ENCODE data around the gene UQCR11.
A peak's percentile ranks its signal among the peaks of the same experiment; 100 is the strongest.

UQCR11 gene

DNA sequence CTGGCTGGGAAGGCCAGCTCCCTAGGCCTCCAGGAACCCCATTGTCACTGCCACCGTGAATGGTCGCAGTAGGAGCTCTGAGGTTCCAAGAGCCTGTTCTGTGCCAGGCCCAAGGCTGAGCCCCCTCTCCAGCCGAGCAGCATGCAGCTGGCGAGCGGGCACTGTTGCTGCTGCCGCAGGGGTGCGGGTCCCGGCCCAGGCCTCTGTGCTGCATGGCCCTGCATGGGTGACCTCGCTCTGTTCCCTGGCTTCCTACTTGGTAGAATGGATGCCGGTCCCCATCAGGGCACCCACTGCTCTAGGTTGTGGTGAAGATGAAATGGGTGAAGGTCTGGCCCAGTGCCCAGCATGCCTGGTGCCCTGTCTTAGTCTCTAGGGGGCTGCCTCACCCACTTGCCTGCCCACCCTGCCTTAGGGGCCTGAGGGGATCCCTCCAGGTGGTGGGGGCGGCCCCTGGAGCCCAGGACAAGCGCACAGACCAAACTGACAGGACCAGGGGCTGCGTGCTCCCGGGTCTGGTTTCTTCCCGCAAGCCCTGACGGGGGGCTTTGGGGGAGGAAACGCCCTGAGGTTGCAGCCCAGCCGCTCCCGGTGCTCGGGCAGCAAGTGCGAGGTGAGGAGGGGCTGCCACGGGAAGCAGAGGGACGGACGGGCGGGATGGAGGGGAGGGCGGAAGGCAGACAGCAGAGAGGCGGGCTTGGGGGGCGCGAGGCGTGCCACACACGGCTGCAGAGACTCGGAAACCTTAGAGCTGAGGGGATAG is 8.7 kb upstream of the UQCR11 start:
- DNase-seq = no peak

DNA sequence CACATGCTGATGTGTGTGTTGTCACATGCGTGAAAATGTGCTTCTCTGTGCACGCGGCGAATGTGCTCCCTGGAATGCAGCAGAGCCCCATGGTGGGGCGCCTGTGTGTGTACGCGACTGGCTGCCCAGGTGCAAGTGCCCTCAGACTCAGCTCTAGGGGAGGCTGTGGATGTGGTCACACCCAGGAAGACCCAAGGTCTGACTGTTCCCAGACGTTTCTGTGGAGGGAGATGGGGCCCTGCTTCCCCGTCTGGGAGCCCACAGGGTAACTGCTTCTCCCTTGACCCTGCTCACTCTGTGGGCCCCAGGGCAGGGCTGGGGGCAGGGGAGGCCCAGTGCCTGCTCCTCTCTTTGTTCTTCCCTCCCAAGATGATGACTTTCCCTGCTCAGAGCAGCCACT is 7.9 kb upstream of the UQCR11 start:
- DNase-seq = no peak

DNA sequence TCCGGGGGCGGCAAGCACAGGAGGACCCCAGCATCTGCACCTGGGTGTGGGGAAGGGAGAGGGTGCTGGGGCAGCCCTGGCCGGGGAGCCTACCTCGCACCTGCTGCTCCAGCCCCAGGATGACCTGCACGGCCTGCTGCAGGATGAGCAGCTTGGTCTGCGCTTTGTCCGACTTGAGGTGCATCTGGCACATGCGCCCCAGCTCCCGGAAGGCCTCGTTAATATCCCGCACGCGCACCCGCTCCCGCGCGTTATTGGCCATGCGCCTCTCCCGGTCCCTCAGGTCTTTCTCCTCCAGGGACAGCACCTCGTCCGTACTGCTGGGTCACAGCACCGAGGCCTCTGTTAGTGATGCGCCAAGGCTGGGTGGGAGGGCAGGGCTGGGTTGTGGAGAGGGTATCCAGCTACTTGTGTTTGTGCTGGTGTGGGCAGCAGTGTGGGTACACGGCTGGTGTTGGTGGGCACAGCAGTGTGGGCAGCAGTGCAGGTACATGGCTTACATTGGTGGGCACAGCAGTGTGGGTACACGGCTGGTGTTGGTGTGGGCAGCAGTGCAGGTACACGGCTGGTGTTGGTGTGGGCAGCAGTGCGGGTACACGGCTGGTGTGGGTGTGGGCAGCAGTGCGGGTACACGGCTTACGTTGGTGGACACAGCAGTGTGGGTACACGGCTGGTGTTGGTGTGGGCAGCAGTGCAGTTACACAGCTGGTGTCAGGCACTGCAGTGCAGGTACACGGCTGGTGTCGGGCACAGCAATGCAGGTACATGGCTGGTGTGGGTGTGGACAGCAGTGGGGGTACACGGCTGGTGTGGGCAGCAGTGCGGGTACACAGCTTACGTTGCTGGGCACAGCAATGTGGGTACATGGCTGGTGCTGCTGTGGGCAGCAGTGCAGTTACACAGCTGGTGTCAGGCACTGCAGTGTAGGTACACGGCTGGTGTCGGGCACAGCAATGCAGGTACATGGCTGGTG is 7.1 kb upstream of the UQCR11 start:
- DNase-seq = no peak

DNA sequence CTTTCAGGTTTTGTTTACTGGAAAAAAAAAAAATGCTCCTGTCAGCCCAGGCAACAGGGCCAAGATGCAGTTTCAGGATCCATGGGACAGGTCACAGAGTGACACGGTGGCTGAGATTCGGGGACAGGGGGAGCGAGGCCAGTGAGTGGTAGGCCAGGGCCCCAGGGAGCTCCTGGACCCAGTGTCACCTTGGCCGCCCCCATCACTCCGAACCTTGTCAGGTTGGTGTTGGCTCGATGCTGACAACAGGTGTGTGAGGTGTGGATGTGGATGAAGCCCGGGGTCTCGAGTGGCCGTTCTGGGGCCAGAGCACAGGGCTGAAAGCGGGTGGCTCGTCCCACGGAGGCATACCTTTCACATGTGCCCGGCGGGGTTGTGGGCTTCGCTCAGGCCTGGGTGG is 6.1 kb upstream of the UQCR11 start:
- no peak for DNase-seq

DNA sequence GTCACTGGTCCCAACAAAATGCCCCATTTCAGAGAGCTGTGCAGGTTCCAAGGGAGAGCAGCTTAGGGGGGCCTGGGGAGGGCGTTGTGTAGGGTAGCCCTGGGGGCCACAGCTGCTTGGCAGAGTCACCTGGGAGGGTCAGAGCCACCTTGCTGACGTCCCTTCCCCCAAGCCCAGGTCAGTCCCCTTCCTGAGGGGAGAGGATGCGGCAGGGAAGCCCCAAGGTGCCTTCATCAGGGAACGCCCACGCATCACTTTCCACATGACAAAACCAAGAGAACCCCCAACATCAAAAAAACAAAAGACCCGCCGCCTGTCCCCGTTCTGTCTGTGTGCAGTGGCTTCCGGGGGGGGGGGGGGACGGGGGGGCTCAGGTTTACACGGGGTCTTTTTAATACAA is 5.3 kb upstream of the UQCR11 start:
- DNase-seq = no peak

DNA sequence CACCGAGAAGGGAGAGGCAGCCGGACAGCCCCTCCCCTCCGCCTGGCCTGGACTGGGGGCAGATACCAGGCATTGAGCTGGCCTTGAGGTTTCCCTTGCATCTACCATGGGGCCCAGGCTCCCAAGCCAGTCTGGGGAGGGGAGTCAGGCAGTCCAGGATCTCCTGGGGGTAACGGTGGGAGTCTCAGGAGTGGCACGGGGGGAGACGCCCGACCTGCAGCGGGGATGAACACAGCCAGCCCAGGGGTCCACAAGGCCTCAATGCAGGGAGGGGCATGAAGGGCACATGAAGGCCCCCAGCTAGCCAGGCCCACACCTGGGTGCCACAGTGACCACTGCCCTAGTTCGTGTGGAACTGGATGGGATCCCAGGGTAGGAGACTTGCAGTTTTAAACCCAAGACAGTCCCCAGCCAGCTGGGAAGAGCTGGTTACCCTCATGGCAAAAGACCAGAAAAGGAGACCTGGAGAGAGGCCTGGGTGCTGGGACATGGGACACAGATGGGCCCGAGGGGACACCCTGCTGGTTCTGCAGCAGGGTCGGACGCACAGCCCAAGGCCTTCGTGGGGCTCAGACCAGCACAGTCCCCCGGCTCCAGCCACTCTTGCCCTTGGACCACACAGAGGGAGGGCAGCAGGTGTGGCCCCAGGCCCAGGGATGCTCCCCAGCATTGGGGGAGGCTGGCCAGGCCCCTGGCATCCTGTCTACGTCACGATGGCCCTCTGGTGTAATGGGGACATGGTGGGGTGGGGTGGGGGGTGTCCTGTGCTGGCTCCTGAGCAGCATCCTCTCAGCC is 4.6 kb upstream of the UQCR11 start:
- no peak for DNase-seq

DNA sequence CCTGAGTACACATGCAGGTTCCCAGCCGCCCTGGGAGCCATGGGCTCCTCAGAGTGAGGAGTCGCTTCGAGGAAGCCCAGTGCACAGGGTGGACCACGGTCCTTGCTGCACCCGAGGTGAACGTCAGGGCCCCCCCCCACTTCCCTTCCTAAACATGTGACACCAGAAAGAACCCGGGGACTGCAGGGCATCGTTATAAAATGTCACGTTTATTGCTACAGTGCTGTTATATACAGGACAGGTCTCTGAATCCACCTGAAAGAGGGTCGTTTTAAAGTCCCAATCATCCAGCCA is 3.8 kb upstream of the UQCR11 start:
- no peak for DNase-seq

DNA sequence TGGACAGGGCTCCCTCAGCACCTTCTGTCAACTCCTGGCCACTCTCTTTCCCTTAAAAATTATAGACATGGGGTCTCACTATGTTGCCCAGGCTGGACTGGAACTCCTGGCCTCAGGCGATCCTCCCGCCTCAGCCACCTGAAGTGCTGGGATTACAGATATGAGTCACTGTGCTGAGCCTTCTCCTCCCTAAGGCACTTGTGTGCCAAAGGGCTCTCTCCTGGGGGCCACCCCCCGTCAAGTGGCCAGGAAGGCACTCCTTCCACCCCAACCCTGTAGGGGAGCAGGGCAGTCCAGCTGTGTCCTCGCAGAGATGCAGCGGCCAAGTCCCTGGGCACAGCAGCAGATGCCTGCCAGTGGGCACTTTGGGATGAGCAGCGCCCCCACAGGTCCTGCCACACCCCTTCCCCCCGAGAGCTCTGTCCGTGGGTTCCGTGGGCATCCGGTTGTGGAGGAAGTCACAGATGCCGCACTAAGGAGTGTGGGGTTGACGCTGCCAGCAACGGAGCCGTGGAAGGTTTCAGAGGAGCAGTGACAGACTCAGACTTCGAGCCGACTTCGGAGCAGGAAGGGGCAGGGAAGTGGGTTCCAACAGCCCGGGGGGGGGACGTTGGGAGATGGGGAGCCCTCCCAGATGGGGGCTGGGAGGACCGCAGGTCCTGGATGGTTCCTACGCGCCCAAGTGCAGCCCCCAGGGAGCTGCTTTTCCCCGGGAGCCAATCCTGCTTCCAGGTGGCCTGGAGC is 3.3 kb upstream of the UQCR11 start:
- peak; percentile 22 for DNase-seq

DNA sequence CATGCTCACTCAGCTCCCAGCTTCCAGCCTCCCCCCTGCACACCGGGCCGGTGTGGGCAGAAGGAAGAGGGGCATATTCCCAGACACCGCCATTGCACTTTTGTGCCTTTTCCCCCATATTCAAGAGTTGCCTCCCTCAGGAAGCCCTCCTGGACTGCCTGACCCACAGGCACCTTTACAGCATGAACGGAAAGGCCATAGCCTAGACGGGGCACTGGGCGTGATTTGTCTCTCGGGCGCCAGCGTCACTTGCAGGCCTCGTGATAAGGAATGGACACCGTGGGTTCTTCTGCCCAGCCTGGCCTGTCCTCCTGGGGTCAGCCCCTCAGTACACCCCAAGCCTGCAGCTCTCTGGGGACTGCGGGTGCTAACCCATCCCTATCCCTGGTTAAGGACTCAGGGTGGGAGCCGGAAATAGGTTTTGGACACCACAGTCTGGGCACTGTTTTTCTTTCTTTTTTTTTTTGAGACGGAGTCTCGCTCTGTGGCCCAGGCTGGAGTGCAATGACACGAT is 933 bp upstream of the UQCR11 start:
- DNase-seq = no peak

DNA sequence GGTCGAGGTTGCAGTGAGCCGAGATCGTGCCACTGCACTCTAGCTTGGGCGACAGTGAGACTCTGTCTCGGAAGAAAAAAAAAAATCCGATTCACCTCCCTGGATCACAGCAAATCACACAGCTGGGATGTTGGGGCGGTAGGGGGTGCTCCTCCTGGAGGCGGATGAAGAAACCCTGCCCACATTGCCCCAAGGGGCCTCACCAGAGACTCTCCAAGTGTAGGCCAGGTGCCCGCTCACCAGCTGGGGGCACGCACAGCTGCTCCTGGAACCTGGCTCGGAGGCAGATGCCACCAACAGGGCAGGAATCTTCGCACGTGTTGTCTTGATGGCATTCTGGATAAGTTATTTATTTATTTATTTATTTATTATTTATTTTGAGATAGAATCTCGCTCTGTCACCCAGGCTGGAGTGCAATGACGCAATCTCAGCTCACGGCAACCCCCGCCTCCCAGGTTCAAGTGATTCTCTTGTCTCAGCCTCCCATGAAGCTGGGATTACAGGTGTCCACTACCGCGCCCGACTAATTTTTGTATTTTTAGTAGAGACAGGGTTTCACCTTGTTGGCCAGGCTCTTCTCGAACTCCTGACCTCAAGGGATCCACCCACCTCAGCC is 3.1 kb downstream of the UQCR11 start:
- no peak for DNase-seq

DNA sequence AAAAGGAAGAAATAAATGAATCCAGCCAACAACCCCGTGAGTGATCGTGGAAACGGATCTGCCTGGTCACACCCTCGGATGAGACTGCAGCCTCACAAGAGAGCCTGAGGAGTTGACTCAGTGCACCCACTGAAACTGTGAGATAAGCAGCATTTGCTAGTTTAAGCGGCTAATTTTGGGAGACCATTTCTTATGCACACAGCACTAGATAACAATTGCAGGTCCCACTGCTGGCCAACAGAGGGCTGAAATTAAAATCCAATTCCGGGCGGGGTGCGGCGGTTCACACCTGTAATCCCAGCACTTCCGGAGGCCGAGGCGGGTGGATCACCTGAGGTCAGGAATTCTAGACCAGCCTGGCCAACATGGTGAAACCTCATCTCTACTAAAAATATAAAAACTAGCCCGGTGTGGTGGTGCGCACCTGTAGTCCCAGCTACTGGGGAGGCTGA is 3.6 kb downstream of the UQCR11 start:
- no peak for DNase-seq

DNA sequence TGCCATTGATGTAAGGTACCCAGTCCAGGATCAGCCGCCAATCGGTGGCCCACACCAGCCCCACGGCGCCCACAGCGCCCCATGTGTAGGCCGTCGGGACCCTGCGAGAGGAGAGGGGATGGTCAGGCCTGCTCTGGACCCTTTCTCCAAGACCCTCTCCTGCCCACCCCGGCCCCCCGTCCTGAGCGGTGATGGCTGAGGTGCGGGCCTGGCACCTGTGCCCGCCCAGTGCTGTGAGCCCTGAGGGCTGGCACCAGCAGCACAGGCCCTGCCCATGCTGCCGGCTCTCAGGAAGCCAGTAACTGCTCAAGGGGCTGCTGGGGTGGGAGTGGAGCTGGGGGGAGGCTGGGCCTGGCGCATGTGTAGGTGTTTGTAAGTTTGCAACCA is 5.8 kb downstream of the UQCR11 start:
- DNase-seq = no peak

DNA sequence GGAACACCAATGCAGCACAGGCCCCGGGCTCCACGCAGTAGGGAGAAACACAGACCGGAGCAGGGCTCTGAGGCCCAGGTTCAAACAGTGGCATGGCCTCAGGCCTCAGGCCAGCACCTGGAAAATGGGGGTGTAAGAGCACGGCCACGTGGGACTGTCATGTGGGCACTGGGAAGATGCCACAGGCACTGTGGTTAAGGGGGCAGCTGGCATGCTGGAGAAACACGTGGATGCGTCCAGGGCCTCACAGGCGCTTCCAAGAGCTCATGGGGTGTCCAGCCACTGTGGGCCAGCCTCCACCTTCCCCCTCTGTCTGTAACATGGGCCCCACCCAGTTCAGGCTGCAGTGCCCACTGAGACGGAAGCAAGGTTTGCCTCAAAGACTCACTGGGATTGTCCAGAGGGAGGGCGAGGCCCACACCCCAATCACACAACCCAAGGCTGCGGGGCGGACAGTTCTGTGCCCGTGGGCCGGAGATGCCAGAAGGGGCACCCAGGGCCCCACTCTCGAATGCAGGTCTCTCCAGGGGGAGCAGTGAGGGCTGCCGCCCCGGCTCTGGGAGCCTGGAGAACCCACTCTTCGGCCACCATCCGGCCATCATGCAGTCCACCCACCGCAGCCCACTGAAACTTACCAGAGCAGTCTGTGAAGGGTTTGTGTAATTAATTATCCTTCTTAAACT is 6.3 kb downstream of the UQCR11 start:
- no peak for DNase-seq

DNA sequence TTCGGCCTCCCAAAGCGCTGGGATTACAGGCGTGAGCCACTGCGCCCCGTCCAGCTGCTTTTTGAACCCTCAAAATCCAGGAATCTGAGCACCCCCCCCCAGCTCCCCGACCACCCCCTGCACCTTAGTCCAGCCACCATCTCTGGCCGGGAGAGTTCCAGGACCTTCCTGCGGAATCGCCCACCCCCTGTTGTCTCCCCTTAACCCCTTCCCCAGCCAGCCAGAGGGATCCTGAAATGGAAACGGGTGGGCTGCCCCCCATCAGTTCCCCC is 11.8 kb downstream of the UQCR11 start:
- DNase-seq = no peak

DNA sequence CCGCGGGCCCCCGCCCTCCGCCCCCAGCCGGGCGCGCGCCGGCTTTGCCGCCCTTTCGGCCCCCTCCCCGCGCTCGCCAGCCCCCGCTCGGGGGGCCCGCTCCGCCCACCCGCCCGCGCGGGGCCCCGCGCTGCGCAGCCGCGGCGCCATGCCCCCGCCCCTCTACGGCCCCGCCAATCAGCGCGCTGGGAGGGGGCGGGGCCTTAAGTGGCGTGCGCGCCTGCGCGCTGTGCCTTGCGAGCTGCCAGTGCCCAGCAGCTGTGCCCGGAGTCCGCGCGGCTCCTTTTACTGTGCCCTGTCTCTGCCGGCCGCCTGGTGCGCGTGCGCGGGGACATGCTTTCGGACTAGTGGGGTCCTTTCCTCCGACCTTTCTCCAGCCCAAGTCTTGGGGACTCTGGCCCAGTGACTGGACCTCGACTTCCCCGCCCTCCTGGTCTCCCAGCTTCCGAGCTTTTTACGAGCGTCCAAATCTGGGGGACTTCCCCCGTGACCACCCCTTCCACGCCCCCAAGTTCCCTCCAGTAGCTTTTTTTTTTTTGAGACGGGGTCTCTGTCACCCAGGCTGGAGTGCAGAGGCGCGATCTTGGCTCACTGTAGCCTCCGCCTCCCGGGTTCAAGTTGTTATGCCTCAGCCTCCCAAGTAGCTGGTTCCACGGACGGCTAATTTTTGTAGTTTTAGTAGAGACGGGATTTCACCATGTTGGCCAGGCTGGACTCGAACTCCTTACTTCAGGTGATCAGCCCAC is 12.3 kb downstream of the UQCR11 start, which contains the start of gene MBD3:
MBD3 (minus strand) TSS at position 111 of the 746 bp plus-strand sequence. CDS start 234 bp downstream, outside the sequence.
- DNase-seq = peak; percentile 91

DNA sequence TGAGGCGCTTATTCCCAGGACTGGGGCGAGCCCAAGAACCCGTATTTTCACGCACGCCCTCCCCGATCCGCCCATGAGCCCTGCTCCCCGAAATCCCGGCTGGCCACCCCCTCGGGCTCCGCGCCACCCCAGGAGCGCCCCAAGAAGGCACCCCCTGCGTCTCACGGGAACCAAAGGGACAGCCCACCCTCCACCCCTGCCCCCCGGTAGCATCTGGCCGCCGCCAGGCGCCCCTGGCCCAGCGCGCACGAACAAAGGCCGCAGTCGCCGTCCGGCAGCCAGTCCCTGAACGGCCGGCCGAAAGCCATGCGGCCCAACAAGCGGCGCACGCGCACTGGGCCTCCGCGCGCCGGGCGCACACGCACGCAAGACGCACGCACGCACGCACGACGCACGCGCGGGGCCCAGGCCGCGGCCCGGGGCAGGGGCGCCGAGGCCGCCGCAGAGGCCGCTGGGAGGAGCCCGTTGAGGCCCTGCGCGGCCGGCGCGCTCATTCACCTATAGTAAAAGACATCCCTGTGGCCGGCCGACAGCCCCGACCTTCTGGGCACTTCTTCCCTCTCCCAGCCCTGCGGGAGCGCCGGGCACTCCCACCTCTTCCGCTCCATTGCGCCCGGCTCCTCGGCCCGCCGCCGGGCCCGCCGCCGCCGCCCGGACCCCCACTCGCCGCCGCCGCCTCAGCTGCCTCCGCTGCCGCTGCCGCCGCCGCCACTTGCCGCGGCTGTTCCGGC is 13.1 kb downstream of the UQCR11 start:
- DNase-seq = peak; percentile 87

DNA sequence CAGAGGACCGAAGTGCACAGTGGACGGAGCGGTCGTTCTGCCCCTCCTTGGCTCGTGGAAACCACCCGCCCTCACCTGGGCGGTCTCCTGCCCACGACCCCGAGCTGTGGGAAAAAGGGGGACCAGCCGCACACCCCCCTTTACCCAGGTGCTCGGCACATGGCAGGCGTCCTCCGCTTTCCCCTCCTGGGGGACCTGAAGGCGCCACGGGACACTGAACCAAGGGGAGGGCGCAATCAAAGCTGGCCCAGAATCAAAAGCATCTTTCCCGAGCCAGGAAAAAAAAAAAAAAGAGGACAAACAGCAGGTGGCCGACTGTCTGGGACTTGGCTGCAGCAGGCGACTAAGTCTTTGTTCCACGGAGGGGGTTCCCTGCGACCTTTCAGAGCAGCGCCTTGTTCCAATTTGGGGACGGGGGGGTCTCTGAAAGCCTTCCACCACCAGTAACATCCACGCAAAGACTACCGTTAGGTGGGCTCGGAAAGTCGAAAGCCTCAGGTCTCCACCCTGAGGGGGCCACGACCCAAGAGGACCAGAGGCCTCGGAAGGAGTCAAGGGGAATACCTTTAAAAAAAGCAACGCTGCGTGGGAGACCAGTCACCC is 13.7 kb downstream of the UQCR11 start:
- no peak for DNase-seq

DNA sequence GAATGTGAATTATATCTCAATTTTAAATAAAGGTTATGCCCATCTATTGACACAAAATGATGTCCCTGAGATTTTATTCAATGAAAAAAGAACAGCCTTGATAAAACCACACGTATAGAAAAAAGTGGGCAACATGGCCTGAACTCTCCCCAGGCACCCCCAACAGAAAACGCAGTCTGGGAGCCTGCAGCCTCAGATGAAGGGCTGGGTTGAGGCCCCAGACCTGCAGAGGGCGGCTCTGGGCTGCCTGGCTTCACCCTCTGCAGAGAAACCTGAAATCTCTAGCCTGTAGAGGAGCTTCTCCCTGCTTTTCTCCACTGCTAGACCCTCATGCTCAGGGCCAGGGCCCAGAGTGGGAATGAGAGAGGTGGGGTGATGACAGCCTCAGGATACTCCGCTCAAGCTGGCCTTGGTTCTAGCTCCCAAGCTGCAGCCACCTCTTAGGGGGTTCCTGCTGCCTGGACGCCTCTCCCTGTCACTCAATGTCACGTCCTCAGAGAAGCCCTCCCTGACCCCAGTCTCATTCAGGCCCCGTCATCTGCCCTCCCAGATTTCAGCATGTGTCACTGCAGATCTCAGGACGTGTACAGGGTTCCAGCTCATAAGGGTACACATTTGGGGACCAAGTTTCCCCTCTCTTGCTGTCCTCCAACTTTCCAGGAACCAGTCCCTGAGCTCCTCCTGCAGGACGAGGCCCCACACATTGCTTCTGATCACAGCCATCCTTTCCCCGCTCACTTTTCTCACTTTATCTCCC is 14.4 kb downstream of the UQCR11 start:
- DNase-seq = no peak

DNA sequence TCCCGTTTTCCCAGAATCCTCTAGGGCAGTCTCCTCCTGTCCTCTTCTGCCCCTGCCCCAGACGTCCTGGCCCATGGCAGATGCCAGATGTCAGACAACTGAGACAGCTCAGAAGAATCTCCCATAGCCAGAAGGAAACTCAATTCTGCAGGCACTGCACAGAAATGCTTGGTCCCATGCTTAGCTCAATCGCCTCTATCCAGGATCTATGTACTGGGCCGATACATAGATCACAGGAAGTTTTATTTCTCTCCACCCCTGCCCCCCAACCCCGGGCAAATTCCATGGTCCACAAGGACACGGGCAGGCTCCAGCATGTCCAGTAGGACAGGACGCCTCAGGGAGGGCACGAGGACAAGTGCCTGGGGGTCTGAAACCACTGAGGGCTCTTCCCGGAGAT is 17.4 kb downstream of the UQCR11 start:
- no peak for DNase-seq
